H9 (cell line): Measurements from ENCODE around the gene ACTL6B. TPM values are rescaled to one million over a fixed set of nuclear protein-coding genes. Genes with fewer than 3 reads are reported as not detected.

Source experiments
- DNase-seq: peaks from one replicate; pipeline ENCODE4 v3.0.0-alpha.2; 2017
- H2AFZ ChIP-seq: one replicate; pipeline ENCODE4 v1.6.1; 2013; ENCODE audit warnings: mild to moderate bottlenecking, low read length, control low read depth, moderate library complexity
- H2AK5ac ChIP-seq: 2 replicates; pipeline ENCODE4 v1.6.1; 2013; ENCODE audit warnings: low read length, control low read depth, mixed read lengths; ENCODE audit not compliant: insufficient read length
- H2BK120ac ChIP-seq: one replicate; pipeline ENCODE4 v1.6.1; 2013; ENCODE audit warnings: low read depth, mild to moderate bottlenecking, low read length, control low read depth, inconsistent platforms; ENCODE audit not compliant: poor library complexity, severe bottlenecking
- H2BK12ac ChIP-seq: 2 replicates; pipeline ENCODE4 v1.6.1; 2013; ENCODE audit warnings: low read length, control low read depth, mixed read lengths, low read depth; ENCODE audit not compliant: insufficient read length
- H2BK15ac ChIP-seq: 2 replicates; pipeline ENCODE4 v1.6.1; 2013; ENCODE audit warnings: low read depth, low read length, control low read depth
- H2BK20ac ChIP-seq: one replicate; pipeline ENCODE4 v1.6.1; 2013; ENCODE audit warnings: low read depth, mild to moderate bottlenecking, low read length, control low read depth, inconsistent platforms; ENCODE audit not compliant: poor library complexity, severe bottlenecking
- H2BK5ac ChIP-seq: 2 replicates; pipeline ENCODE4 v1.6.1; 2013; ENCODE audit warnings: low read length, control low read depth, mixed read lengths; ENCODE audit not compliant: insufficient read length
- H3K14ac ChIP-seq: 2 replicates; pipeline ENCODE4 v1.6.1; 2013; ENCODE audit warnings: low read length, control low read depth; ENCODE audit not compliant: insufficient read depth
- H3K18ac ChIP-seq: 2 replicates; pipeline ENCODE4 v1.6.1; 2013; ENCODE audit warnings: low read depth, mild to moderate bottlenecking, mixed read lengths, low read length, control low read depth; ENCODE audit not compliant: insufficient read length
- H3K23ac ChIP-seq: 2 replicates; pipeline ENCODE4 v1.6.1; 2013; ENCODE audit warnings: low read length, control low read depth, mixed read lengths, low read depth; ENCODE audit not compliant: insufficient read length
- H3K23me2 ChIP-seq: 2 replicates; pipeline ENCODE4 v1.6.1; 2013; ENCODE audit warnings: low read depth, mild to moderate bottlenecking, mixed read lengths, low read length, control low read depth; ENCODE audit not compliant: insufficient read length, poor library complexity, severe bottlenecking
- H3K27ac ChIP-seq: 2 replicates; pipeline ENCODE4 v1.5.1; 2013; ENCODE audit warnings: low read length, control low read depth, mixed read lengths, low read depth; ENCODE audit not compliant: insufficient read length
- H3K27me3 ChIP-seq: 2 replicates; pipeline ENCODE4 v1.6.1; 2013; ENCODE audit warnings: low read length, control low read depth, inconsistent platforms; ENCODE audit not compliant: insufficient read depth
- H3K4ac ChIP-seq: 2 replicates; pipeline ENCODE4 v1.6.1; 2013; ENCODE audit warnings: low read depth, mild to moderate bottlenecking, control low read depth, inconsistent platforms, low read length, moderate library complexity
- H3K4me1 ChIP-seq: 2 replicates; pipeline ENCODE4 v1.6.1; 2013; ENCODE audit warnings: low read length, control low read depth, inconsistent platforms; ENCODE audit not compliant: insufficient read depth
- H3K4me2 ChIP-seq: 2 replicates; pipeline ENCODE4 v1.6.1; 2013; ENCODE audit warnings: low read length, control low read depth, mixed read lengths; ENCODE audit not compliant: insufficient read length, insufficient read depth
- H3K56ac ChIP-seq: 2 replicates; pipeline ENCODE4 v1.6.1; 2013; ENCODE audit warnings: low read depth, mild to moderate bottlenecking, mixed read lengths, low read length, control low read depth; ENCODE audit not compliant: insufficient read length
- H3K79me1 ChIP-seq: 2 replicates; pipeline ENCODE4 v1.6.1; 2013; ENCODE audit warnings: low read depth, mild to moderate bottlenecking, moderate library complexity, low read length, control low read depth, inconsistent platforms; ENCODE audit not compliant: insufficient read depth, poor library complexity, severe bottlenecking
- H3K79me2 ChIP-seq: 2 replicates; pipeline ENCODE4 v1.6.1; 2013; ENCODE audit warnings: low read length, control low read depth, inconsistent platforms; ENCODE audit not compliant: insufficient read depth
- H3K9ac ChIP-seq: 2 replicates; pipeline ENCODE4 v1.6.1; 2013; ENCODE audit warnings: low read length, control low read depth, mixed read lengths; ENCODE audit not compliant: insufficient read length; ENCODE audit errors: extremely low read depth
- H3K9me3 ChIP-seq: one replicate; pipeline ENCODE4 v1.6.1; 2013; ENCODE audit warnings: low read depth, low read length, inconsistent platforms; ENCODE audit not compliant: control insufficient read depth
- H3T11ph ChIP-seq: one replicate; pipeline ENCODE4 v1.6.1; 2013; ENCODE audit warnings: mild to moderate bottlenecking, low read length, control low read depth, inconsistent platforms
- H4K20me1 ChIP-seq: one replicate; pipeline ENCODE4 v1.6.1; 2013; ENCODE audit not compliant: control insufficient read depth, insufficient read length, insufficient read depth
- H4K5ac ChIP-seq: 2 replicates; pipeline ENCODE4 v1.6.1; 2013; ENCODE audit warnings: low read depth, mild to moderate bottlenecking, mixed read lengths, low read length, control low read depth; ENCODE audit not compliant: insufficient read length
- H4K8ac ChIP-seq: replicated peaks from 2 replicates; pipeline ENCODE4 v1.6.1; 2013; ENCODE audit warnings: low read length, control low read depth, mixed read lengths, low read depth; ENCODE audit not compliant: insufficient read length
- H4K91ac ChIP-seq: 2 replicates; pipeline ENCODE4 v1.6.1; 2013; ENCODE audit warnings: low read depth, mild to moderate bottlenecking, moderate library complexity, mixed read lengths, low read length, control low read depth; ENCODE audit not compliant: insufficient read length
- H3K27ac Mint-ChIP-seq, 3 experiments: 2 replicates in 2 of 3; 3 replicates in 1 of 3; pipeline ENCODE4 v1.8.0; 2020 to 2021; ENCODE audit warnings: mixed read lengths in 3 of 3, mild to moderate bottlenecking in 1 of 3, moderate library complexity in 1 of 3
- H3K27me3 Mint-ChIP-seq: 2 replicates; pipeline ENCODE4 v1.8.0; 2021; ENCODE audit warnings: low read depth, mild to moderate bottlenecking, moderate library complexity, mixed read lengths
- H3K36me3 Mint-ChIP-seq, 3 experiments: 2 replicates in 2 of 3; 3 replicates in 1 of 3; pipeline ENCODE4 v1.8.0; 2020 to 2021; ENCODE audit warnings: low read depth in 3 of 3, mixed read lengths in 3 of 3; ENCODE audit not compliant: insufficient read depth in 1 of 3
- H3K4me1 Mint-ChIP-seq, 2 experiments: 2 replicates each; pipeline ENCODE4 v1.8.0; 2020; ENCODE audit warnings: mixed read lengths in 2 of 2
- H3K4me3 Mint-ChIP-seq, 2 experiments: 2 replicates in 1 of 2; 3 replicates in 1 of 2; pipeline ENCODE4 v1.8.0; 2020 to 2021; ENCODE audit warnings: mild to moderate bottlenecking in 2 of 2, mixed read lengths in 2 of 2, moderate library complexity in 1 of 2
- H3K9me3 Mint-ChIP-seq, 2 experiments: 2 replicates in 1 of 2; 3 replicates in 1 of 2; pipeline ENCODE4 v1.8.0; 2020; ENCODE audit warnings: mild to moderate bottlenecking in 2 of 2, mixed read lengths in 2 of 2, moderate library complexity in 1 of 2
- WGBS: extraction: QIAGEN DNeasy Blood & Tissue Kit; methylation state at CpG from one replicate; pipeline ENCODE4 v1.1.7; 2013; ENCODE audit warnings: missing lambda C conversion rate, low lambda C conversion rate, mixed read lengths; ENCODE audit not compliant: insufficient read length; ENCODE audit errors: extremely low coverage; 5-methylcytosine and 5-hydroxymethylcytosine counted together
- total RNA-seq: library from RNA; stranded (reverse); gene quantifications from 2 replicates; pipeline ENCODE4 v1.2.1, GENCODE V29; 2021
- TF ChIP-seq, protein P1 (sequence below): fragments of 200-600 bp; sonication (generic); conservative IDR thresholded peaks from 3 replicates; pipeline ENCODE4 v1.8.0; 2021; ENCODE audit warnings: antibody characterized with exemption, mild to moderate bottlenecking

Gene ACTL6B
- total RNA-seq, 1 experiment from 2014 or later: 0.50 TPM

DNA sequence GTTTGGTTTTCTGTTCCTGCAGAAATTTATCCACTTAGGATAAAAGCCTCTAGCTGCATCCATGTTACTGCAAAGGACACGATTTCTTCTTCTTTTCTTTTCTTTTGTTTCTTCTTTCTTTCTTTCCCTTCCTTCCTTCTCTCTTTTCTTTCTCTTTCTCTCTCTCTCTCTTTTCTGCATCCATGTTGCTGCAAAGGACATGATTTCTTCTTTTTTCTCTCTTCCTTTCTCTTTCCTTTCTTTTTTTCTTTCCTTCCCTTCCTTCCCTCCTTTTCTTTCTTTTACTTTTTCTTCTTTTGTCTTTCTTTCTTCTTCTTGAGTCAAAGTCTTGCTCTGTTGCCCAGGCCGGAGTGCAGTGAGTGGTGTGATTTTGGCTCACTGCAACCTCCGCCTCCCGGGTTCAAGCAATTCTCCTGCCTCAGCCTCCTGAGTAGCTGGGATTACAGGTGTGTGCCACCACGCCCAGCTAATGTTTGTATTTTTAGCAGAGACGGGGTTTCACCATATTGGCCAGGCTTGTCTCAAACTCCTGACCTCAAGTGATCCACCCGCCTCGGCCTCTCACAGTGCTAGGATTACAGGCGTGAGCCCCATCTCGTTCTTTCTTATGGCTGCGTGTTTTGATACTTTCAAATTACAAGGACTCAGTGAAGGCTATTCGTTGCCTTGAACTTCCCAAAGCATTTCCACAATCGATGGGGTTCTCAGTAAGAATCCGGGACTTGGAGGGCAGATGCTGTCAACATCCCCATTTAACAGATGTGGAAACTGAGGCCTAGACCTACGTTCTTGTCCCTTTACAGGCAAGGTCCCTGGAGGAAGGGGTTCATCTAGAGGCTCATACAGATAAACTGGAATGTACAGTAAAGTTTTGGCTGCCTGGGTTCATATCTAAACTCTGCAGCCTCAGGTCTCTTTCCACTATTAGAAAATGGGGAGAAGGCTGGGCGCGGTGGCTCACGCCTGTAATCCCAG is 15.4 kb upstream of the ACTL6B start:
- H3K9me3 ChIP-seq: no peaks in the 10 kb centered on the region
- H3K23ac ChIP-seq: no peak overlapping the region
- H2BK20ac ChIP-seq: no peak overlapping the region
- no peak overlapping the region for H2BK15ac ChIP-seq
- H2AK5ac ChIP-seq: no peak overlapping the region
- TF ChIP-seq, protein P1, sequence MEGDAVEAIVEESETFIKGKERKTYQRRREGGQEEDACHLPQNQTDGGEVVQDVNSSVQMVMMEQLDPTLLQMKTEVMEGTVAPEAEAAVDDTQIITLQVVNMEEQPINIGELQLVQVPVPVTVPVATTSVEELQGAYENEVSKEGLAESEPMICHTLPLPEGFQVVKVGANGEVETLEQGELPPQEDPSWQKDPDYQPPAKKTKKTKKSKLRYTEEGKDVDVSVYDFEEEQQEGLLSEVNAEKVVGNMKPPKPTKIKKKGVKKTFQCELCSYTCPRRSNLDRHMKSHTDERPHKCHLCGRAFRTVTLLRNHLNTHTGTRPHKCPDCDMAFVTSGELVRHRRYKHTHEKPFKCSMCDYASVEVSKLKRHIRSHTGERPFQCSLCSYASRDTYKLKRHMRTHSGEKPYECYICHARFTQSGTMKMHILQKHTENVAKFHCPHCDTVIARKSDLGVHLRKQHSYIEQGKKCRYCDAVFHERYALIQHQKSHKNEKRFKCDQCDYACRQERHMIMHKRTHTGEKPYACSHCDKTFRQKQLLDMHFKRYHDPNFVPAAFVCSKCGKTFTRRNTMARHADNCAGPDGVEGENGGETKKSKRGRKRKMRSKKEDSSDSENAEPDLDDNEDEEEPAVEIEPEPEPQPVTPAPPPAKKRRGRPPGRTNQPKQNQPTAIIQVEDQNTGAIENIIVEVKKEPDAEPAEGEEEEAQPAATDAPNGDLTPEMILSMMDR: no peak
- no peak overlapping the region for H3K14ac ChIP-seq
- no peak overlapping the region for H4K91ac ChIP-seq
- H3K23me2 ChIP-seq: peaks cover 20% of the 10 kb centered on the region
- no peak overlapping the region for H3K4ac ChIP-seq
- H3K79me1 ChIP-seq: no peaks in the 10 kb centered on the region
- H3K27me3 ChIP-seq: no peaks in the 10 kb centered on the region
- no peaks in the 10 kb centered on the region; a peak in 1 of 5 replicates for H3K9me3 Mint-ChIP-seq
- H4K5ac ChIP-seq: no peak overlapping the region
- no peak overlapping the region for H3K4me2 ChIP-seq
- H3K27ac Mint-ChIP-seq: no peak overlapping the region
- no peak overlapping the region for H3K4me3 Mint-ChIP-seq
- H3K4me1 Mint-ChIP-seq: peaks cover 4 to 6% of the 10 kb centered on the region in 2 experiments; a peak in 3 of 4 replicates
- no peak overlapping the region for H3K27ac ChIP-seq
- H3K18ac ChIP-seq: no peak overlapping the region
- H2BK120ac ChIP-seq: no peak overlapping the region
- no peak overlapping the region for H4K8ac ChIP-seq
- no peak overlapping the region for H2AFZ ChIP-seq
- H3K27me3 Mint-ChIP-seq: peaks cover 46% of the 10 kb centered on the region
- no peak overlapping the region for H2BK5ac ChIP-seq
- no CpG with 5 or more reads among the region's 18 CpGs for WGBS
- no peak overlapping the region for H3K56ac ChIP-seq
- H3K79me2 ChIP-seq: no peaks in the 10 kb centered on the region
- DNase-seq: no peak
- no peak overlapping the region for H3K9ac ChIP-seq
- H3K36me3 Mint-ChIP-seq: peaks cover 0 to 4% (median 3%) of the 10 kb centered on the region in 3 experiments; a peak in 3 of 7 replicates
- no peak overlapping the region for H2BK12ac ChIP-seq
- H3K4me1 ChIP-seq: no peaks in the 10 kb centered on the region
- H4K20me1 ChIP-seq: no peaks in the 10 kb centered on the region
- no peak overlapping the region for H3T11ph ChIP-seq
